Measurements from ENCODE around the gene POLR1E. TPM values are rescaled to one million over a fixed set of nuclear protein-coding genes. Genes with fewer than 3 reads are reported as not detected.

POLR1E gene
- total and polyA plus RNA-seq, 9 of the 15 experiments (the other 6 are each of a cell fraction or from before 2014, with no cell fraction given), result 18.9 to 102 (median 74.4) TPM

DNA sequence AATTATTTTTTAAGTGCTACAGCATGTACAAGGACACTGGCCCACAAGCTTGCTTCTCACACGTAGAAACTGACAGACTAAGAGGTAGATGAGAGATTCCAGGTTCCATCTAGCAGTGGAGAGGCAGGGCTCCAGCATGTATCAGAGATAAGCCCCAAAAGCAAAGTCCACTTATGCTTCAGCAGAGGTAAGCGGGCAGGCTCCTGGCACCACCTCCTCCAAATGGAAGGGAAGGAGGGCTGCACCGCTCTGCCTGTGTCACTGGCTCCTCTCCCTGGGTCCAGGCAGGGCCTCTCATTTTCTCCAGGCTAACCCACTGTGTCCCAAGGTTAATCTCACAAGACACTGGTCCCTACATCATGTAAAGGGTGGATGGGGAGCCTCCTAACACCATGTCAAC, 47.4 kb upstream of the POLR1E start:
- Histone ChIP-seq H3K9me3 (replicated peaks; ENCODE audit: control insufficient read depth, insufficient read depth, low read depth, low read length) (no peaks in the 10 kb centered on the region), H2AFZ (ENCODE audit: low read depth, low read length) (no peak overlapping the region), H3K79me2 (ENCODE audit: control insufficient read depth, insufficient read depth, low read length) (peaks cover 15% of the 10 kb centered on the region; the same call in 2 of the 3 replicates), H3K27me3 (ENCODE audit: control insufficient read depth in 2 of 2, insufficient read depth in 2 of 2, low read length in 2 of 2) (no peaks in the 10 kb centered on the region), H3K4me1 (replicated peaks in 1 of 2; ENCODE audit: control insufficient read depth in 2 of 2, insufficient read depth in 2 of 2, low read length in 2 of 2) (no peaks in the 10 kb centered on the region), H4K20me1 (replicated peaks; ENCODE audit: control insufficient read depth, insufficient read depth, low read length) (peaks cover 12% of the 10 kb centered on the region; the same call in 1 of the 2 replicates), H3K9ac (ENCODE audit: insufficient read depth in 1 of 2, low read depth in 2 of 2, low read length in 2 of 2) (no peak overlapping the region), H3K27ac (ENCODE audit: extremely low read depth, low read depth, low read length) (no peak overlapping the region), H3K4me3 (no peak overlapping the region), H3K36me3 (ENCODE audit: control insufficient read depth, insufficient read depth, low read length) (peaks cover 95% of the 10 kb centered on the region), H3K9me1 (ENCODE audit: control insufficient read depth, insufficient read depth, low read length) (no peaks in the 10 kb centered on the region), H3K4me2 (ENCODE audit: insufficient read depth, low read length) (no peak overlapping the region)
- DNase-seq (ENCODE audit: extremely low read depth in 1 of 4, low spot score in 3 of 4) (no peak), ATAC-seq (no peak), FAIRE-seq (peak; percentile 15)
- WGBS (ENCODE audit: insufficient coverage, low coverage, missing lambda C conversion rate), result 85% methylated on average over 3 of the region's 3 CpGs
- in situ Hi-C loops (cut with MboI), result no loop called here
- ChIA-PET POLR2A (interaction anchor here (1.0 to 1.7 kb wide), 3 partner anchors 9 to 28 kb away, joined by 3 to 4 read pairs (median 4); no protein-coding TSS in a partner anchor), CTCF (ENCODE audit: low intra/inter-chr PET ratio) (no interaction called here)
- TF ChIP-seq POLR2G (IDR thresholded peaks at IDR 0.05; ENCODE audit: low read depth, low read length) (0 out of 2 replicates have a peak, but pooled peaks have one; percentile 21), CBFA2T2 (conservative IDR thresholded peaks at IDR 0.05) (no peak), RBFOX2 (IDR thresholded peaks at IDR 0.05; ENCODE audit: low read depth, low read length) (0 out of 2 replicates have a peak, but pooled peaks have one; percentile 14), LARP7 (IDR thresholded peaks at IDR 0.05) (no peak), WHSC1 (IDR thresholded peaks at IDR 0.05; ENCODE audit: low read length) (peak; percentile 71), BRCA1 (IDR thresholded peaks at IDR 0.05) (no peak), BRCA1 (CRISPR knock-in tag; IDR thresholded peaks at IDR 0.05) (no peak), BDP1 (IDR thresholded peaks at IDR 0.05; ENCODE audit: insufficient read depth, insufficient read length) (no peak)
- TF ChIP-seq, protein P1, sequence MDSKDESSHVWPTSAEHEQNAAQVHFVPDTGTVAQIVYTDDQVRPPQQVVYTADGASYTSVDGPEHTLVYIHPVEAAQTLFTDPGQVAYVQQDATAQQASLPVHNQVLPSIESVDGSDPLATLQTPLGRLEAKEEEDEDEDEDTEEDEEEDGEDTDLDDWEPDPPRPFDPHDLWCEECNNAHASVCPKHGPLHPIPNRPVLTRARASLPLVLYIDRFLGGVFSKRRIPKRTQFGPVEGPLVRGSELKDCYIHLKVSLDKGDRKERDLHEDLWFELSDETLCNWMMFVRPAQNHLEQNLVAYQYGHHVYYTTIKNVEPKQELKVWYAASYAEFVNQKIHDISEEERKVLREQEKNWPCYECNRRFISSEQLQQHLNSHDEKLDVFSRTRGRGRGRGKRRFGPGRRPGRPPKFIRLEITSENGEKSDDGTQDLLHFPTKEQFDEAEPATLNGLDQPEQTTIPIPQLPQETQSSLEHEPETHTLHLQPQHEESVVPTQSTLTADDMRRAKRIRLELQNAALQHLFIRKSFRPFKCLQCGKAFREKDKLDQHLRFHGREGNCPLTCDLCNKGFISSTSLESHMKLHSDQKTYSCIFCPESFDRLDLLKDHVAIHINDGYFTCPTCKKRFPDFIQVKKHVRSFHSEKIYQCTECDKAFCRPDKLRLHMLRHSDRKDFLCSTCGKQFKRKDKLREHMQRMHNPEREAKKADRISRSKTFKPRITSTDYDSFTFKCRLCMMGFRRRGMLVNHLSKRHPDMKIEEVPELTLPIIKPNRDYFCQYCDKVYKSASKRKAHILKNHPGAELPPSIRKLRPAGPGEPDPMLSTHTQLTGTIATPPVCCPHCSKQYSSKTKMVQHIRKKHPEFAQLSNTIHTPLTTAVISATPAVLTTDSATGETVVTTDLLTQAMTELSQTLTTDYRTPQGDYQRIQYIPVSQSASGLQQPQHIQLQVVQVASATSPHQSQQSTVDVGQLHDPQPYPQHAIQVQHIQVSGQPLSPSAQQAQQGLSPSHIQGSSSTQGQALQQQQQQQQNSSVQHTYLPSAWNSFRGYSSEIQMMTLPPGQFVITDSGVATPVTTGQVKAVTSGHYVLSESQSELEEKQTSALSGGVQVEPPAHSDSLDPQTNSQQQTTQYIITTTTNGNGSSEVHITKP (IDR thresholded peaks at IDR 0.05; ENCODE audit: partially characterized antibody), result no peak
- BruUV-seq (replicated peaks), result no TSS peak
- intact Hi-C loops (cut with micrococcal nuclease), result no loop called here

Measured in K562 (cell line).